ENCODE data around the gene SLC35B1.
A peak's percentile ranks its signal among the peaks of the same experiment; 100 is the strongest.
"Not testable (repeated sequence)": the region's sequence is repeated elsewhere in the genome, so short reads cannot be mapped to it uniquely, and the experiment has no call there.

The SLC35B1 gene

GRCh38 chr17:49699966-49700575 is 7.7 kb downstream of the SLC35B1 start:
- DNase-seq (ENCODE audit: low read depth in 2 of 2), result no peak

DNA sequence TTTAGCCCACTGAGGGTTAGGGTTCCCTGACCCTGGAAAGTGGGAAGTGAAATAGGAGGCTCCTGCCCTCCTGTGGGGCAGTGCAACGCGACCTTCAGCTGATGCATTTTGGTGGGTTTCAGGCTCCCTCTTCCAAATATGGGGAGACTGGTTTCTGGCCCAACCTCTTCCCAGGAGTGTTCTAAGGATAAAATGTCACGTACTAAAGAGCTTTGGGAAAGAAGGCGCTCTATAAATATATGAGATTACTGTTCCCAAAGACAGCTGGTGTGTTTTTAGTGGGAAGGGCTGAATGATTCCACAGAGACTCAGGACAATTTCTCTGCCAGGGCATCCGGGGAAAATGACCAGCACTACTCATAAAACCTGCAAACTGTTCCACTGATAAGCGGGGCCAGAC is 9.8 kb downstream of the SLC35B1 start:
- no peak for DNase-seq (ENCODE audit: low read depth in 2 of 2)

DNA sequence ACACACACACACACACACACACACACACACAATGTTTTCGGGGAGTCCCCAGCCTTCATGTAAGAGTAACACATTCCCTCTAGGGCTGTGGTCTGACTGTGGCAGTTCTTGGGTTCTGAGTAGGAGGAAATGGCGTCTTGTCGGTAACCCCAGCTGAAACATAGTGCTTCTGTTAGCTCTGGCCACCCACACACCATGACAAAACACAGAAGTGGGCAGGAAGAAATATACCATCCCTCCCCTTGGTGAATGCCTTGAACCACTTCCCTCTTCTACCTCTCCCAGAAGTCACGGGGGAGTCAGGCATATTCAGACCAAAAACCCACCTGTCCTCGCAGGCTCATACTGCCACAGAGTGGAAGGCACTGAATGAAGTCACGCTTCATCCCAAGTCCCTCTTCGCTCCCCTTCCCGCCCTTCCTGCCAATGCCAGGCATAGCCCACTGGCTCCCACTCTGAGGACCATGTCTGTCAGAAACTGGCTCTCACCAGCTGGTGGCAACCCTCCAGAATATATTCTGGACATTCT is 11.5 kb downstream of the SLC35B1 start:
- DNase-seq (ENCODE audit: low read depth in 2 of 2), result peak; percentile 70 to 72

- DNase-seq (ENCODE audit: low read depth in 2 of 2), result no peak
Measured at GRCh38 chr17:49695698-49696232, 12.0 kb downstream of the SLC35B1 start.

- peak; percentile 51 to 61 for DNase-seq (ENCODE audit: low read depth in 2 of 2)
Measured at GRCh38 chr17:49694847-49695697, 12.7 kb downstream of the SLC35B1 start.

- no peak for DNase-seq (ENCODE audit: low read depth in 2 of 2)
Measured at GRCh38 chr17:49692751-49693150, 15.0 kb downstream of the SLC35B1 start.

- no peak for DNase-seq (ENCODE audit: low read depth in 2 of 2)
Measured at GRCh38 chr17:49691677-49692191, 16.0 kb downstream of the SLC35B1 start.

DNA sequence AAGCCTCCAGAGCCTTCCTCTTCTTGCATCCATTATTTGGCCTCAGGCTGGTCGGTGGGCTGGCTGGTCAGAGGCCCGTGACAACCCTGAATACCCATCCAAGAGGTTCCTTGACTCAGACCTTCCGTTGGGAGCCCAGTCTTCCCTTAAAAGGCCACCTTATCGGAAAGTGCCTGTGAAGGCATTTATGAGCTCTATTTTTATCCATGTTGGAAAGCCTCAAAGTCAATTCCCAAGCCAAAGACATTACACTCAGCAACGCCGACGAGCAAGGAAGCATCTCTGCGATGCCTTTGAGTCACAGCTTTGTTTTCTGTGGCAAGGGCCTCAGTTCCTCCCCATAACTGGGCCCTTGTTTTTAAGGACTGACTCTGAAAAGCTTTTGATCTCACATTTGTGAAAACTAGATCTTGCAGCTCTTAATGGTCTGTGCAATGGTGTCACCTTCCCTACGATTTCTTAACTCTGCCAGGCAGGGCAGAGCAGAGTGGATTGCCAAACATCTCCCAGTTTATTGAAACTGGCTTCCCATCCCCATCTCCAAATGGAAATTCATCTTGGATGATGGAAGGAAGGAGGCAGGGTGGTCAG is 16.6 kb downstream of the SLC35B1 start:
- DNase-seq (ENCODE audit: low read depth in 2 of 2), result no peak

DNA sequence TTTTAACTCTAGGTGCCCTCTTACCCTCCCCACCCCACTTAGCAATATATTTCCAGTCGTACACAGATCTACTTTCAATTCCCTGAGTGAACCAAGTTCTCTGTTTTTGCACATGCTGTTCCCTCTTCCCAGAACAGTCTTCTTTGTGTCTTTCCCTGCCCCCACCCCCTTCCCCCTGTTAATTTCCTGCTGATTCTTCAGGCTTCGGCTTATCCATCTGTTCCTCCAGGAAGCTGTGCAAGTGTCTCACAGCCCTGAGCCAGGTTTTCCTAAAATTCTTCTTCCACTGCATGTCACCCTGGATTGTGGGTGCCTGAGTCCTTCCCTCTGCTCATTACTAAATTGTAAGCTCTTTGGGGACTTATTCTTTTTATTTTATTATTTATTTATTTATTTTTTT is 17.5 kb downstream of the SLC35B1 start:
- DNase-seq (ENCODE audit: low read depth in 2 of 2), result no peak

DNA sequence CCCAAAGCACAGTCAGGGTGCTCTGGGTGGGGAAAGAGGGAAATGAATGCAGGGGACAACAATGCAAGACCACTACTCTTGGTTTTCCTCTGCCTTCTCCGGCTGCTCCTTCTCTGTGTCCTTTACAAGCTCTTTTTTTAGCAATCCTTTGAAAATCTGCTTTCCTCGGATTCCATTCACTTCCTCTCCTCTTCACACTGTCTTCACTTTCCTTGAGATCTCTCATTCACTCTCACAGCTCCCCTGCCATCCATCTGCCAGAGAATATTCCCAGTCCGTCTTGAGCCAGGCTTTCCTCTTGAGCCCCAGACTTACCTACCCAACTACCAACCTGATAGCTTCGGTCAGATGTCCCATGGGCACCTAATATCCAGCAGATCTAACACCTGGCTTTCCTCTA is 18.9 kb downstream of the SLC35B1 start:
- no peak for DNase-seq (ENCODE audit: low read depth in 2 of 2)

GRCh38 chr17:49687878-49688491 is 19.8 kb downstream of the SLC35B1 start:
- no peak for DNase-seq (ENCODE audit: low read depth in 2 of 2)

DNA sequence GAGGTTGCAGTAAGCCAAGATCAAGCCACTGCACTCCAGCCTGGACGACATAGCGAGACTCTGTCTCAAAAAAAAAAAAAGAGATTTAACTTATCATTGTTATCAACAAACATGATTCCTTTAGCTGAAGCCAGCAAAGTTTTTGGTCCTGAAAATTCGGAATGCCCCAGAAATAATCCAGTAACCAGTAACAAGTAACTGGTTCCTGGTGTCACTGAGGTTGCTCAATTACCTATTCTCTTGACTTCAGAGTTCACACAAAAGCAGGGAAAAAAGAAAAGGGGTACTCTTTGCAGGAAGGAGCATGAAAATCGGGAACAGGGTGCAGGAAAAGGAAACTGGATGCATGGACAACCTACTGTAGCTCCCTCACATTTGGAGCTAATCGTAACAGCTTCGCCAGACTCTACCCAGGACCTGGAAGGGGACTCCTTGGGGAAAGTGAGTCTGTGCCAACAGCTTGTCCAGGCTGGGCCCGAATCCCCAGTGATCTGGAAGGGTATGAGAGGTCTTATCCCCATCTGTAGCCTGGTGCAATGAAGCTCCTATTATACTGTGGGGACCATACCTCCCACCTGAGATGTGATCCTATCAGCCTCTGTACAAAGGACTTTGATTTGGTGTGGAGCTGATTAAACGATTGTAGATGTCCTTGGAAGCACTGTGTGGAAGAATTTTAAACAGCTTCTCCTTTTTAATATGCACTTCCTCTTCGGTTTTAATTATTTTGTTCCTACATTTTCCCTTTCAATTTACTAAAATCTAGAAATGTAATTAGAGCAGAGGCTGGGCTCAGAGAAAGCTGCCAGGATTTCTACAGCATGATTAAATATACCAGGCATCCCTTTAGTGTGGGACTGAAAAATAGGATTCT is 26.4 kb downstream of the SLC35B1 start:
- DNase-seq (ENCODE audit: low read depth in 2 of 2), result no peak

- DNase-seq (ENCODE audit: low read depth in 2 of 2), result no peak
Measured at GRCh38 chr17:49680314-49680713, 27.4 kb downstream of the SLC35B1 start.

DNA sequence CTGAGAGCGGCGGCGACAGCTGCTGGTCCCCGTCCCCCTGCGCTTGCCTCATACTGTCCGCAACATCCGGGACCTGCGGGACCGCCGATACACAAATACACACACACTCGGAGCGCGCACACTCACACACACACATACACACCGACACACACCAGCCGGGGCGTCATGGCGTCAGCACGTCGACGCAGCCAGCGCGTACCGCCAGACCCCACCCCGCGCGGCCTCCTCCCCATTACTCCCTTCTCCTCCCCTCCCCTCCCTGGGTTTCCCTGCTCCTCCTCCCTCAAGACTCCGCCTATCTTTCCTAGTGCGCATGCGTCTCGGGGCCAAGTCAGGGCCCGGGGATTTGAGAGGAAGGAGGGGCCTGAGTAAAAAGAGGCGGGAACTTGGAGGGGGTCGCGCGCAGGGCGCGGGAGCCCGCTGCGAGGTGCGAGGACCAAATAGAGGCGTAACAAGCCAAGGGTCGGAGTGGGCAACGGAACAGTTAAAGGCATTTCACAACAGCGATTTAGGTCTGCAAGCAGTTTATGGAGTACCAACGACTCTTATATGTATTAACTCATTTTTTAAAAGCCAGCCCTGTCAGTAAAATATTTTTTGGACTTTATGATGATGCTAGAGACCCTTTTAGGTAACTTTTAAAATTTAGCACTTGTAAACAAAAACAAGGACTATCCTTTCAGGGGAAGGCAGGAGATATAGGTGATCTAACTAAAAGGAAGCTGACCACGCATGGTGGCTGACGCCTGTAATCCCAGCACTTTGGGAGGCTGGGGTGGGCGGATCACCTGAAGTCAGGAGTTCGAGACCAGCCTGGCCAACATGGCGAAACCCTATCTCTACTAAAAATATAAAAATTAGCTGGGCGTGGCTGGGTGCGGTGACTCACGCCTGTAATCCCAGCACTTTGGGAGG is 29.6 kb downstream of the SLC35B1 start, which contains the start of gene SPOP:
Gene SPOP (minus strand): TSS at position 165 of the 915 bp plus-strand sequence. CDS start 55,287 bp downstream, outside the sequence.
- DNase-seq (ENCODE audit: low read depth in 2 of 2), result peak; percentile 99

DNA sequence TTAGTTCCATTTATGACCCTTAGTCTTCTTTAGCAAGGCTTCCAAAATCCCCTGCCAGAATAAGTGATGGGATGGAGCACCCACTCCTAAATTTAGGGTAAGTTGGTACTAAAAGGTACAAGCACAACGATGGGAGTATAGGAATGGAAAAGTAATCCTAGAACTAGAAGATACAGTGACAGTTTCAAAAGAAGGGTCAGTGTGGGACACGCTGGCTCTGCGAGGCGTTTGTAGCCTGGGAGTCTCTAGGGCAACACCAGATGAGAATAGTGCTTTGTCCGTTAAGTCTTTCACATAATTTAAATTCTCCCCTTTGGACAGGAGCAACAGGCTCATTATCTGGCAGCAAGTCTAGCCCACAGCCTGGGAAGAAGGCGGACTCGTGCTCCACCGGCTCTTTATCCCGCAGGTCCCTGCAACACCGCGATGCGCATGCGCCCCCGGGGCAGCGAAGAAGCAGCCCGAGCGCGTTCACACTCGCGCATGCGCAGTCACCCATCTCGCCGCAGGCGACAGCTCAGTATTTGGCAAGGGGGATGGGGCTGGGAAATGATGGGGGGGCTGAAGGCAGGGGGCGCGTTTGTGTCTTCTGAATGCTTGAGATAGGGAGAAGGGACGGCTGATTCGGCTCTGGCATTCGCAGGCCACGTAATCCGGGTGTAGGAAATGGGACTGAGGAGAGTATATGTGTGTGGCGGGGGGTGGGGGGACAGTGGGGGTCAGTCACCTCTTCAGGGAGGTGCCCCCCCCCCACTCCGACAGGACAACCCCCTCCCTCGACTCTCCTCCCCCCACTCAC is 30.4 kb downstream of the SLC35B1 start:
- DNase-seq (ENCODE audit: low read depth in 2 of 2), result peak; percentile 93 to 95

DNA sequence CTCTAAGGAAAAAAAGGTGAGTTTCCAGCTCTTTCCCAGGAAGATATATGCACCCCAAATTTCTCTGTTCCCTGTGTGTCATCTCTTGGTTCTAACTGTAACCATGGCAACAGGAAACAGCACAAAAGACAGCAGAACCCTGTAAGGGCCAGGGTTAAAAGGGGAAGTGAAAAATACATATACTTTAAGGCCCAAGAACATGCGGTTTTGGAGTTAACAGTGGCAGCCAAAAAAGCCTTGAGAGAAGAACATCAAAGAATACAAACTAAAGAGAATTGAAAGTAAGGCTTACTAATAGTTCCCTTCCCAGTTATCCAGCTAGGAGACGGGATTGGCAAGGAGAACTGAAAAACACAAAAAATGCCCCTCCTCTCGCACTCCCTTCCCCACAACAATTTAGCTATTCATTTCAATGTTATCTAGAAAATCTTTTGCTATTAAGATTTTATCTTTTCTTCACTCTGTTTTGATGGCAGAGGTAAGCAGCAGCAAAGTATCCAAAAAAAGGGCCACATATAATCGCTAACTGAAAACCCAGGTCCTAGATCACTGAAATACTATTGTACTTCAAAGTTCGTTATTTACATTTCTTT is 31.4 kb downstream of the SLC35B1 start:
- DNase-seq (ENCODE audit: low read depth in 2 of 2), result no peak

GRCh38 chr17:49674507-49674906 is 33.3 kb downstream of the SLC35B1 start:
- no peak for DNase-seq (ENCODE audit: low read depth in 2 of 2)

GRCh38 chr17:49673679-49674078 is 34.1 kb downstream of the SLC35B1 start:
- not testable (repeated sequence) for DNase-seq (ENCODE audit: low read depth in 2 of 2)

Measured in stimulated activated CD4-positive, alpha-beta T cell treated with anti-CD3 and anti-CD28 coated beads, Interleukin-15, amount 100 ng/mL, for 48 hours (primary cell).